HG03159 (cell line): ENCODE results near the gene PIGS.

ENCODE experiments used
- ATAC-seq: cut with Tn5 transposase; IDR thresholded peaks from one replicate; pipeline ENCODE4 v1.9.1; 2021; ENCODE audit warnings: mild to moderate bottlenecking, moderate library complexity; ENCODE audit not compliant: unreplicated experiment

PIGS gene

DNA sequence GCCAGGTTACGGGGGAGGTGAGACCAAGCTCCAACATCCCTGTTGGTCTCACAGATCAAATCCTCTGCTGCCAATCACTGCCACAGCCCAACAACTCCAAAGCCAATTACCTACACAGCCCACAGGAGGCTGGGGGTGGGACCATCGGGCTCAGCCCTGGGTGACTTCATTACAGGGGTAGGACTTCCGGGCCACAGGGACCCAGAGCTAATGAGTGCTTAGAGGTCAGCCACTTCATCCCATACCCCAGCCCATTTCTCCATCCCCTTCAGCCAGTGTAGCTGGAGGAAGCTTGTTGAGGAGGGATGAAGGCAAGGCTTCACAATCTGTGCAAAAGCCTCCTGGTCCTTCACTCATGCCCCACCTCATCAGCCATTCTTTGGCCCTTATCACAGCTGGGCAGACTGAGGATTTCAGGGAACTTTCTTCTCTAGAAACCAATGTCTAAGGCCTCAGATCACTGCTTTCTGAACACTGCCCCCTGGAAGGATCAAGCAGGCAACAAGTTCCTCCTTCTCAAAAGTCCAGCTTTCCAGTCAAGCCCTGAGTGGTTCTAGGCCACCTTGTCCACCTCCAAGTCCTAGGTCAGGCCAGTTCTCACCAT lies 59.4 kb downstream of the PIGS start:
- ATAC-seq: no peak

DNA sequence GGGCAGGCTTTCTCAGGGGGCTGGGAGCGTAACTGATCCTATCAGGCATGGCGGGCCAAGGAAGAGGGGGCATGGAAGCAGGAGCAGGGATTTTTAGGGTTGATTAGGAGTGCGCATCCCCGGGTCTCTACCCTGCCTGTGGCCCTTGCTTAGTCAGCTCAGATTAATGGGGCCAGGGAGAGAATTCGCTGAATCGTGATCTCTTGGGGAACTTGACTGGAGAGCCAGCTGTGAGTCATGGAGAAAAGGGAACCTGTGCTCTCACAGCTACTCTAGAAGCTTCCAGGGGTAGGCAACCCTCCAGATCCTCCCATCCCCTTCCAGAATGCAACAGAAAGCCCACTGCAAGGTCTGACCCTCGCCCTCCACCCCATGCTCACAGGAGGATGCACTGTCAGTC lies 61.5 kb downstream of the PIGS start:
- ATAC-seq: no peak

DNA sequence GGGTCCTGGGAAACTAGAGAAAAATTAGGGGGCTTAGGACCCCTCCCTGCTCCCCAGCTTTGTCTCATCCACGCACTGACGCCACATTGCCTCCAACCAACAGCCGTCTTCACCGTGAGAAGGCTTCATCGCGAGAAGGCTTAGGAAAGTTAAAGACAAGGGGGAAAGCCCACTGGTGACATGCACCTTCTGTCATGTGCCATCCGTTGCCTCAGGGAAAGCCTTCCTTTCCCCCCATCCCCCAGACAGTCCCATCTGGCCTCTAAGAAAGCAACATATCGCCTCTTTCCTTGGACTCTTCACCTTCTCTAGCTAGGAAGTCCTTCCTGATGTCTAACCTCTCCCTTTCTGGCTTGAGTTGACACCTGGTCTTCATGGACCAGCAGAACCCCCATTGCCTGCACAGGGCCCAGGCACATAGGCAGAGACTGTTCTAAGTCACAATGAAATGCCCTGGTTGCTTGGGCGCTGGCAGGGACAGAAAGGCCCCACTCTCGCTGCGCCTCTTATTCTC lies 63.1 kb downstream of the PIGS start:
- ATAC-seq: no peak

DNA sequence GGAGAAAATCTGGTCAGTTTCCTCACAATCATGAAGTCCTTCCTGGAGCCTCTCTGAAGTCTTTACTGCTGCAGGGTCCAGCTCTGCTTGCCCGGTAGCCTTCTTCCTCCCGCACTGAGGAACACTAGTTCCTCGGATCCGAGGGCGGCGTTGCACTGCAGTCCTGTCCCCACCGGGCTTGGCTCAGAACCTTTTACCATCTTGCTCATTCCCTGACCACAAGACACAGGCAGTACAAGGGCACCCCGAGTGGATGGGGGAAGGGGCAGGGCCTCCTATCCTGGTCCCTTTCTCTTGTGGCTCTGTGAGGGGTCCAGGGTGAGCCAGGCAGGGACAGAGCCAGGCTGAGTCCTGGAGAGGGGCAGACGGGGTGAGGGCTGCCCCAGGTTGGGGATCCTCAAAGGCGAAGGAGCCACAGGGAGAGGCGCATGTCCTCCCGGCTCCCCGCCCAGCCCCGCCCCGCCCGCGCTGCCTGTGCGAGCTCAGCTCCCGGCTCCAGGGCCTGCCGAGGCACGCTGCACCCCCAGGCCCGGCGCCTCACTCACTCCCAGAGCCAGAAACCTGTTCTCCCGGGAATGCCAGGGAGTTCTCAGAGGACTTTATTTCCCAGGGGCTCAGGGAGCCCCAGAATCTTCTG lies 63.6 kb downstream of the PIGS start:
- no peak for ATAC-seq

DNA sequence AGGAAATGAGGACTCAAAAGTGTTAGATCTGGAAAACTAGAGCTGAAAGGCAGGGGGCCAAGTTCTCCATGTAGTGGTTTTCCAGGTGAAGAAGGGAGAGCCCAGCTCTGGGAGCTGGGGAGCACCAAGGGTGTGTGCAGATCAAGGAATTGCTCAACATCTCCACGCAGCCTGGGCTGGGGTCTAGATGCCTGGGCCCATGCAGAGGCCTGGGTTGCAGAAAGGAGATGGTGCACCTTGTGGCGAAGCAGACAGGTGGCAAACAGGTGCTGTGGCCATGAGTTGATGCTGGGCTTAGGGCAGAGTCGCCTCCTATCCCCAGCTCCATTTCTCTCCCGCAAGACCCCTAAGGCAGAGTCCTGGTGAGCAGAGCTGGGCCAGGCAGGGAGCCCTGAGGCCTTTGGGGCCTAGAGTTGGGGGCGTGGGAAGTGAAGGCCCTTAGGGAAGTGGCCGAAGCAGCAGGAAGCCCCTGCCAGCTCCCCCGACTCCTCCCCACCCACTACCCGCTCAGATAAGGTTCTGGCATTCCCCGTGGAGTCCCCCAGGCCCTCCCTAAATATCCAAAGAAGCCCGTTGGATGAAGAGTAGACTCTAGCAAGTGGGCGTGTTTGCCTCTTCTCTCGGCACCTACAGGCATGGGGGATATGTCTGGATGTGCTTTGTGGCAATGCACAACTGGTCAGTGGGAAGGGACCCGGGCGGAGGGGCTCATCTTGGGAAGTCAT lies 64.4 kb downstream of the PIGS start:
- no peak for ATAC-seq

DNA sequence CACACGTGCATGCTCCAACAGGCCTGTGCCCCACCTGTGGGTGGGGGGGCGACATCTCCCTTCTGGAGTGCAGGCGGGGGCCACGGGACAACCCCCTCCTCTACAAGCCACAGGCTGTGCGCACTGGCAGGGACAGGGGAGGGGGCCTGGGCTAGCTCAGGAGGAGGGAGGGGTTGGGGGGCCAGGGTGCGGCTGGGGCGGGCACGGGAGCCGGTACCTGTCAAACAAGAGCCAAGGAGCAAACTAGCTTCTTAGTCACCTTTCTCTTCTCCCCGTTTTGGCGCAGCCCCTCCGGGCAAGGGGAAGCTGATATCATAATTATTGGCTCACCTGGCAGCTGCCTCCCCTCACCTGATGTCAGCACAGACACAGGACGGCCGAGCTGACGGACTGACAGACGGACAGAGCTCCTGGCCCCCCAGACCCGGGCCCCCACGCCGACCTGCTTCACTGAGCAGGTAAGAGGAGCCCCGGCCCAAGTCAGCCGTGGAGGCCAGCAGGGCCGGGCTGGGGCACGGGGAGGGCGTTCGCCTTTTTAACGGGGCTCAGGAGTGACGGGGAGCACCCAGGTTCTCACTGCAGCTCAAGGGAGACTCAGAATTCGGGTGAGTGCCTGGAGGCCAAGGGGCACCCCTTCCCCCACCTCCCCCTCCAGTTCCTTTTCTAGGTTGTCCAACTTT lies 65.2 kb downstream of the PIGS start, which contains the start of gene FOXN1:
FOXN1 (plus strand) TSS at position 363 of the 680 bp plus-strand sequence. CDS start 17,622 bp downstream, outside the sequence.
- ATAC-seq: no peak

DNA sequence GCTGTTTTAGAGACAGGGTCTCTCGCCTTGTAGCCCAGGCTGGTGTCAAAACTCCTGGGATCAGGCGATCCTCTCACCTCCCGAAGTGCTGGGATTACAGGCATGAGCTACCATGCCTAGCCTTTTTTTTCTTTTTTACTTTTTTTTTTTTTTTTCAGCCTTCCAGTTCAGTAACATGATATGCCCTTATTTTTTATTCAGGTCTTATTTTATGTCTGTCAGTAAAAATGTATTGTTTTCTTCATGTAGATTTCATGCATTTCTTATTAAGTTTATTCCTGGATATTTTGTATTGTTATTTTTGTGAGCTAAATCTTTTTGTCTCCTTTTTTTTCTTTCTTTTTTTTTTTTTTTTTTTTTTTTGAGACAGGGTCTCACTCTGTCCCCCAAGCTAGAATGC lies 67.9 kb downstream of the PIGS start:
- no peak for ATAC-seq
